Amygdala (tissue), 56 donors: ENCODE measurements around the gene PGC.

Experiments used
- DNase-seq, 56 donors: peaks; one replicate each; lab custom pipeline; 2025; lab: John Stamatoyannopoulos, UW

PGC gene

GRCh38 chr6:41717392-41717736 lies 29.8 kb downstream of the PGC start:
- no peak for DNase-seq

GRCh38 chr6:41716516-41717391 lies 30.4 kb downstream of the PGC start:
- no peak for DNase-seq

GRCh38 chr6:41715795-41716515 lies 31.2 kb downstream of the PGC start:
- no peak for DNase-seq

GRCh38 chr6:41714556-41715273 lies 32.5 kb downstream of the PGC start:
- no peak for DNase-seq

- DNase-seq: peak in 4 of 56 donors; percentile 28 to 72 (median 54)
These were observed 33.4 kb downstream of the PGC start for GRCh38 chr6:41713650-41714291.

GRCh38 chr6:41713159-41713649 lies 34.0 kb downstream of the PGC start:
- DNase-seq: peak in 46 of 56 donors; percentile 40 to 86 (median 74)

- peak in 55 of 56 donors; percentile 53 to 98 (median 89) for DNase-seq
These were observed 34.5 kb downstream of the PGC start for GRCh38 chr6:41712651-41713103.

GRCh38 chr6:41711323-41712038 lies 35.7 kb downstream of the PGC start:
- no peak for DNase-seq

GRCh38 chr6:41709375-41709774 lies 37.8 kb downstream of the PGC start:
- no peak for DNase-seq

- DNase-seq: no peak
These were observed 38.3 kb downstream of the PGC start for GRCh38 chr6:41708856-41709255.

GRCh38 chr6:41707565-41708200 lies 39.5 kb downstream of the PGC start:
- DNase-seq: peak in 16 of 56 donors; percentile 26 to 65 (median 36)

- peak in 29 of 56 donors; percentile 25 to 80 (median 48) for DNase-seq
These were observed 40.2 kb downstream of the PGC start for GRCh38 chr6:41706876-41707564.

- peak in 54 of 56 donors; percentile 50 to 89 (median 79) for DNase-seq
These were observed 41.0 kb downstream of the PGC start for GRCh38 chr6:41705996-41706835.

GRCh38 chr6:41705311-41705995 lies 41.7 kb downstream of the PGC start:
- DNase-seq: no peak

- DNase-seq: no peak
These were observed 42.4 kb downstream of the PGC start for GRCh38 chr6:41704656-41705310.

- DNase-seq: peak in 30 of 56 donors; percentile 17 to 75 (median 46)
These were observed 43.2 kb downstream of the PGC start for GRCh38 chr6:41704028-41704427.
